ENCODE results near the gene TRERF1. TPM values are rescaled to one million over a fixed set of nuclear protein-coding genes. Genes with fewer than 3 reads are reported as not detected.

The TRERF1 gene
- total and polyA plus RNA-seq, 2 of the 8 experiments (the other 6 are each of a cell fraction or from before 2014, with no cell fraction given) = 10.8 to 21.5 TPM

DNA sequence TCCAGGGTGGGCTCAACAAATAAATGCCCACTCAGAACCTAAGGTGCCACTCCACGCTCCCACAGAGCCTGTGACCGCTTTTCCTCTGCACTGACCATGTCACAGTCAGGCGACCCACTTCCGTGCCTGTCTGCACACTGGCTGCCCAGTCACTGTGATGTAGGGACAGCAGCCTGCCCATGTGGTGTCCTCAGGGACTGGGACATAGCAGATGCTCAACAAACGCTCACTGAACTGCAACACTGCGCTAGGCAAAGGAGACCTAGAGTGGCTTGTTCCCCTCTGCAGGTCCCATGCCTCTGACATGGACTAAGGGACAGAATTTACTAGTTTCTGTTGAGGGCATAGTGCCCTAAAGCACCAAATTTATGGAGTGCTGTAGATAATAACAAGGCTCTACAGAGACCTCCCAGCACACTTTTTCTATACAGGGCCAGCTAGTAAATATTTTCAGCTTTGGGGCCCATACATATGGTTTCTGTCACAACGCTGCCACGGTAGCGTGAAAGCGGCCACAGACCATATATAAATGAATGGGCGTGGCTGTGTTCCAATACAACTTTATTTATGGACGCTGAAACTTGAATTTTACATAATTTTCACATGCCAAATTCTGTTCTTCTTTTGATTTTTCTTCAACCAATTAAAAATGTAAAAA is 176.2 kb downstream of the TRERF1 start (continued):
- no peak for TF ChIP-seq CHD2 (IDR thresholded peaks at IDR 0.05; ENCODE audit: low read length)
- no peak for TF ChIP-seq FOSL1 (IDR thresholded peaks at IDR 0.05; ENCODE audit: insufficient read depth, low read depth, low read length)
- no peak for TF ChIP-seq TAF1 (IDR thresholded peaks at IDR 0.05; ENCODE audit: low read depth, low read length)
- no peak for TF ChIP-seq HDAC2 (IDR thresholded peaks at IDR 0.05; ENCODE audit: borderline replicate concordance in 1 of 2, low read depth in 2 of 2, low read length in 2 of 2)
- no peak for TF ChIP-seq SUZ12 (IDR thresholded peaks at IDR 0.05; ENCODE audit: low read length)
- no peak for TF ChIP-seq POLR2A (IDR thresholded peaks at IDR 0.05; ENCODE audit: control extremely low read depth in 1 of 2, low read depth in 2 of 2, low read length in 2 of 2)

Data from H1 (cell line).